Activated CD8-positive, alpha-beta T cell treated with anti-CD3 and anti-CD28 coated beads for 36 hours (primary cell): ENCODE results near the gene CD81. TPM values are rescaled to one million over a fixed set of nuclear protein-coding genes. Genes with fewer than 3 reads are reported as not detected.

Experiments
- ATAC-seq: fragments of 200-7000 bp; cut with Tn5 transposase; one replicate; pipeline ENCODE4 v1.10.0; 2021; ENCODE audit warnings: mild to moderate bottlenecking, moderate library complexity
- CTCF ChIA-PET: fragments of 350-600 bp; sonication (Branson Sonifier 250); formaldehyde crosslinking; loops from one replicate; lab custom pipeline; 2021; ENCODE audit warnings: antibody characterized with exemption; lab: Charles Lee
- POLR2A ChIA-PET: fragments of 350-600 bp; sonication (Branson Sonifier 250); formaldehyde crosslinking; loops from one replicate; lab custom pipeline; 2021; ENCODE audit warnings: antibody characterized with exemption; lab: Charles Lee
- DNase-seq: peaks from one replicate; pipeline ENCODE4 v3.0.0-alpha.2; 2020
- H3K27ac Mint-ChIP-seq: one replicate; pipeline ENCODE4 v1.8.0; 2021; ENCODE audit warnings: mild to moderate bottlenecking, mixed read lengths
- H3K27me3 Mint-ChIP-seq: one replicate; pipeline ENCODE4 v1.8.0; 2021; ENCODE audit warnings: mixed read lengths
- H3K36me3 Mint-ChIP-seq: one replicate; pipeline ENCODE4 v1.8.0; 2021; ENCODE audit warnings: low read depth, mixed read lengths
- H3K4me1 Mint-ChIP-seq: one replicate; pipeline ENCODE4 v1.8.0; 2021; ENCODE audit warnings: low read depth, mixed read lengths
- H3K4me3 Mint-ChIP-seq: one replicate; pipeline ENCODE4 v1.8.0; 2021; ENCODE audit warnings: mild to moderate bottlenecking, moderate library complexity, mixed read lengths
- H3K9me3 Mint-ChIP-seq: one replicate; pipeline ENCODE4 v1.8.0; 2021; ENCODE audit warnings: mixed read lengths
- CTCF ChIP-seq: fragments of 200-600 bp; IDR thresholded peaks from one replicate; pipeline ENCODE4 v1.8.0; 2022; ENCODE audit warnings: antibody characterized with exemption, mild to moderate bottlenecking
- intact Hi-C: fragments of 100-400 bp; cut with micrococcal nuclease; formaldehyde crosslinking; loops from one replicate; pipeline ENCODE4 v1.10.0; 2022
- total RNA-seq, 2 experiments: library from RNA; stranded (reverse); gene quantifications; one replicate each; pipeline ENCODE4 v1.2.3, GENCODE V29; 2021

Gene CD81
- total RNA-seq, 2 experiments from 2014 or later: 133 to 138 TPM

GRCh38 chr11:2390091-2390724, 13.1 kb downstream of the CD81 start:
- no peak overlapping the region for H3K4me3 Mint-ChIP-seq
- H3K36me3 Mint-ChIP-seq: peaks cover 3% of the 10 kb centered on the region
- TF ChIP-seq CTCF: no peak
- ChIA-PET POLR2A (interaction anchor here (1.5 kb wide), 1 partner anchor 12 kb away, joined by 3 read pairs; no protein-coding TSS in a partner anchor), CTCF (interaction anchor here (1.4 to 1.5 kb wide), 2 partner anchors 31 to 84 kb away, joined by 4 read pairs; no protein-coding TSS in a partner anchor)
- peaks cover 36% of the 10 kb centered on the region for H3K4me1 Mint-ChIP-seq
- H3K9me3 Mint-ChIP-seq: no peaks in the 10 kb centered on the region
- H3K27ac Mint-ChIP-seq: peak overlapping the region; percentile 27
- no peak for ATAC-seq
- H3K27me3 Mint-ChIP-seq: no peaks in the 10 kb centered on the region
- no peak for DNase-seq
- intact Hi-C loops: no loop called here

GRCh38 chr11:2390725-2391151, 13.6 kb downstream of the CD81 start:
- ATAC-seq (no peak), DNase-seq (no peak)
- Mint-ChIP-seq H3K4me3 (no peak overlapping the region), H3K4me1 (peaks cover 32% of the 10 kb centered on the region), H3K36me3 (peaks cover 3% of the 10 kb centered on the region), H3K9me3 (no peaks in the 10 kb centered on the region), H3K27ac (no peak overlapping the region), H3K27me3 (no peaks in the 10 kb centered on the region)
- POLR2A ChIA-PET: interaction anchor here (1.5 to 1.8 kb wide), 2 partner anchors 9 to 13 kb away, joined by 3 to 5 read pairs; no protein-coding TSS in a partner anchor
- CTCF ChIA-PET: interaction anchor here (1.4 to 1.5 kb wide), 2 partner anchors 31 to 85 kb away, joined by 4 read pairs; no protein-coding TSS in a partner anchor
- intact Hi-C loops: no loop called here
- no peak for TF ChIP-seq CTCF

GRCh38 chr11:2391181-2391975, 14.3 kb downstream of the CD81 start:
- POLR2A ChIA-PET: interaction anchor here (0.9 to 1.8 kb wide), 3 partner anchors 9 to 13 kb away, joined by 3 to 5 read pairs (median 3); partner anchors contain the start of gene TSSC4
- CTCF ChIA-PET: interaction anchor here (1.4 kb wide), 1 partner anchor 86 kb away, joined by 4 read pairs; no protein-coding TSS in a partner anchor
- intact Hi-C loops: no loop called here
- no peak for ATAC-seq
- H3K27me3 Mint-ChIP-seq: no peaks in the 10 kb centered on the region
- DNase-seq: no peak
- H3K4me3 Mint-ChIP-seq: no peak overlapping the region
- peaks cover 3% of the 10 kb centered on the region for H3K36me3 Mint-ChIP-seq
- no peaks in the 10 kb centered on the region for H3K9me3 Mint-ChIP-seq
- peaks cover 26% of the 10 kb centered on the region for H3K4me1 Mint-ChIP-seq
- TF ChIP-seq CTCF: no peak
- H3K27ac Mint-ChIP-seq: no peak overlapping the region

- peaks cover 20% of the 10 kb centered on the region for H3K4me1 Mint-ChIP-seq
- no peak overlapping the region for H3K4me3 Mint-ChIP-seq
- CTCF ChIA-PET: no interaction called here
- H3K9me3 Mint-ChIP-seq: no peaks in the 10 kb centered on the region
- ATAC-seq: no peak
- H3K27me3 Mint-ChIP-seq: no peaks in the 10 kb centered on the region
- TF ChIP-seq CTCF: no peak
- no peak overlapping the region for H3K27ac Mint-ChIP-seq
- peaks cover 5% of the 10 kb centered on the region for H3K36me3 Mint-ChIP-seq
- POLR2A ChIA-PET: interaction anchor here (1.8 kb wide), 1 partner anchor 10 kb away, joined by 5 read pairs; no protein-coding TSS in a partner anchor
- intact Hi-C loops: no loop called here
- no peak for DNase-seq
These were observed 15.3 kb downstream of the CD81 start for GRCh38 chr11:2392241-2392959.
